Sigmoid colon (tissue), 4 donors: ENCODE results near the gene TEKT4.
"Not testable (repeated sequence)": the region's sequence is repeated elsewhere in the genome, so short reads cannot be mapped to it uniquely, and the experiment has no call there.

Experiments used
- CTCF ChIP-seq, 4 experiments: fragments of 450-650 bp in 3 of 4; fragments of 200-600 bp in 1 of 4; IDR thresholded peaks; one replicate each; pipeline ENCODE4 v1.5.1; 2016 to 2019; ENCODE audit warnings: antibody characterized with exemption in 4 of 4, mild to moderate bottlenecking in 3 of 4, moderate library complexity in 2 of 4
- EP300 ChIP-seq, 4 donors: sonication (generic); formaldehyde crosslinking; IDR thresholded peaks; one replicate each; pipeline ENCODE4 v1.6.1; 2017; ENCODE audit warnings: antibody characterized with exemption in 4 of 4
- POLR2A ChIP-seq, 2 donors: fragments of 450-650 bp; IDR thresholded peaks; one replicate each; pipeline ENCODE4 v1.6.1; 2016; ENCODE audit warnings: antibody characterized with exemption in 2 of 2, mild to moderate bottlenecking in 2 of 2, moderate library complexity in 2 of 2
- POLR2AphosphoS5 ChIP-seq, 4 donors: sonication (generic); formaldehyde crosslinking; IDR thresholded peaks; one replicate each; pipeline ENCODE4 v1.6.1; 2017; ENCODE audit warnings: antibody characterized with exemption in 4 of 4

GRCh38 chr2:94862903-94863302, 8.3 kb upstream of the TEKT4 start:
- TF ChIP-seq POLR2A, CTCF, EP300, POLR2AphosphoS5 (IDR thresholded peaks at IDR 0.05): not testable (repeated sequence)
